Heart left ventricle (tissue), 16 donors: ENCODE results near the gene CFAP73. TPM values are rescaled to one million over a fixed set of nuclear protein-coding genes. Genes with fewer than 3 reads are reported as not detected.

ENCODE experiments used
- ATAC-seq, 4 donors: fragments of 200-7000 bp; cut with Tn5 transposase; one replicate each; pipeline ENCODE4 v1.9.1; 2020 to 2022; ENCODE audit warnings: moderate library complexity in 4 of 4, mild to moderate bottlenecking in 3 of 4, moderate number of reproducible peaks in 1 of 4
- DNase-seq, 5 donors: peaks; one replicate each; pipeline ENCODE4 v3.0.0-alpha.2; 2020
- H3K27ac ChIP-seq, 12 donors: fragments of 200-600 bp; sonication (generic) in 4 of 12; one replicate each; pipeline versions ENCODE4 v1.5.0 to v1.8.0; 2016 to 2022; ENCODE audit warnings: mild to moderate bottlenecking in 2 of 12
- H3K27me3 ChIP-seq, 9 donors: fragments of 200-600 bp; sonication (generic) in 2 of 9; one replicate each; pipeline versions ENCODE4 v1.5.1 to v1.8.0; 2016 to 2022; ENCODE audit warnings: mild to moderate bottlenecking in 3 of 9
- H3K36me3 ChIP-seq, 9 donors: fragments of 200-600 bp; sonication (generic) in 2 of 9; one replicate each; pipeline versions ENCODE4 v1.5.0 to v1.8.0; 2018 to 2022; ENCODE audit warnings: mild to moderate bottlenecking in 2 of 9
- H3K4me1 ChIP-seq, 12 donors: fragments of 200-600 bp; sonication (generic) in 4 of 12; one replicate each; pipeline versions ENCODE4 v1.5.0 to v1.8.0; 2016 to 2022; ENCODE audit warnings: mild to moderate bottlenecking in 3 of 12
- H3K4me3 ChIP-seq, 12 donors: fragments of 200-600 bp; sonication (generic) in 4 of 12; one replicate each; pipeline versions ENCODE4 v1.5.0 to v1.8.0; 2017 to 2022; ENCODE audit warnings: mild to moderate bottlenecking in 9 of 12, moderate library complexity in 4 of 12
- H3K9me3 ChIP-seq, 12 donors: fragments of 200-600 bp; sonication (generic) in 4 of 12; one replicate each; pipeline versions ENCODE4 v1.5.0 to v1.8.0; 2016 to 2022; ENCODE audit warnings: mild to moderate bottlenecking in 1 of 12
- POLR2A ChIP-seq, 2 donors: fragments of 450-650 bp; IDR thresholded peaks; one replicate each; pipeline ENCODE4 v1.6.1; 2017; ENCODE audit warnings: antibody characterized with exemption in 2 of 2, mild to moderate bottlenecking in 2 of 2, moderate library complexity in 2 of 2
- WGBS, 4 donors: extraction: QIAGEN DNeasy Blood & Tissue Kit in 2 of 4; methylation state at CpG; one replicate each; pipeline versions ENCODE4 v1.1.5 to v1.1.7; 2013 to 2018; 5-methylcytosine and 5-hydroxymethylcytosine counted together
- intact Hi-C, 10 donors: fragments of 100-400 bp; cut with DNase I; formaldehyde crosslinking; loops; one replicate each; pipeline versions ENCODE4 v1.11.1 to v1.14.2; 2022
- polyA plus RNA-seq, 2 donors: library from polyadenylated mRNA; stranded (reverse); fragments of 200-250 nt; gene quantifications; one replicate each; pipeline ENCODE4 v1.2.3, GENCODE V29; 2013
- total RNA-seq, 9 donors: library from RNA; depleted of rRNA in 2 of 9; stranded (reverse); fragments of >200 nt in 2 of 9; fragmentation: NEBNext Ultra II Directional in 3 of 9; extraction: Animal tissue kit (Norgen Biotek cat#: 25700) in 3 of 9; gene quantifications; one replicate each; pipeline versions ENCODE4 v1.1.0 to v1.2.4, GENCODE V29; 2016 to 2023
- TF ChIP-seq, protein P1 (sequence below), 12 donors: fragments of 200-600 bp; sonication (generic) in 4 of 12; IDR thresholded peaks; one replicate each; pipeline versions ENCODE4 v1.5.0 to v1.8.0; 2018 to 2022; ENCODE audit warnings: antibody characterized with exemption in 12 of 12, mild to moderate bottlenecking in 5 of 12
- donor health status: ischemic (EF 13 %, LVEDD 7.1; RV severe dilation, severe dysfunction).
- donor health status: healthy with polysubstance abuse.
- donor health status: DM: no; HTN: yes; CAD: no.
- donor health status: DM: no; HTN: no; CAD: no.
- donor health status: ischemic (EF 25% LVEDD 6.9; RV normal size, moderate dysfunction).
- donor health status: ischemic (EF 25% LVEDD 5.7; RV mildly dilated, moderate dysfunction).
- donor health status: healthy.
- donor health status: DM: yes; HTN: yes; CAD: no.
- donor health status: ischemic (EF 35%, LVEDD 5.7; RV mildly dilated, moderate dysfunction).
- donor health status: nonischemic (EF 11% LVEDD 7.7; RV severe dilation, severe dysfunction).
- donor health status: DM: yes; HTN: yes; CAD: no.
- donor health status: PGD.
- donor health status: ischemic (EF 29% LVEDD 5.4; RV normal size, mild dysfunction).
- donor health status: nonischemic (EF 23%, LVEDD 6.1; RV moderate dilation, normal function).

Gene CFAP73
- total and polyA plus RNA-seq, 11 donors = 0.04 to 0.11 TPM; not detected in 9

DNA sequence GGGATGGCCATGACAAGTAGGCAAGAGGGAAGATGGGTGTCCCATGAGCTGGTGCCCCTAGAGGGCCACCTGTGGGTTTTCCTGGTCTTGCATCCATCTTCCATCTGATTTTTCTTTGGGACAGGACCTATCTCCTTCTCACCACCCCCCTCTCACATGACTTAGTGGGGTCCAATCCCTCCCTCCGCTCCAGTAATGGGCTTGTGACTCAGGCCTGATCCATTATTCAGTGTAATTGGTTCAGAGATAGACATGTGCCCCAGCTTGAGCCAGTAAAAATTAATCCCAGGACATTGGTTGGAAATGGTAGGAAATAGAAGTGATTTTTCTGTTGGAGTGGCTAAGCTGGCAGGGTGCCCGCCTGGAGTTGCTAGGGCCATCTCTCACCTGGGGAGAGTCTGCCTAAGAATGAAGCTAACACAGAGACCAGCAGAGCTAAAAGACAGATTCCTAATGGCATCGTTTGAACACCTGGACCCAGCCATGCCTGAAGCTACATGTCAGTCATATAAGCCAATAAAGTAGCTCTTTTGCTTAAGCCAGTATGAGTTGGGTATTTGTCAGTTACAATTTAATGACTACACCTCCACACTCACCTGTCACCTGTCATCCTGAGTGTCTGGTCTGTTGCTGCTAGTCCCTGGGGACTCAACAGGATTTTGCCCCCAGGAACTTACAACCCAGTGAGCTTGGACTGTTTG, 28.7 kb upstream of the CFAP73 start:
- Histone ChIP-seq H3K27me3 (peaks cover 0 to 16% (median 0%) of the 10 kb centered on the region in 9 donors), H3K4me1 (no peaks in the 10 kb centered on the region), H3K4me3 (no peak overlapping the region), H3K9me3 (peaks cover 0 to 18% (median 0%) of the 10 kb centered on the region in 12 donors), H3K27ac (no peak overlapping the region), H3K36me3 (no peaks in the 10 kb centered on the region)
- no peak for ATAC-seq
- WGBS, 4 donors = 70 to 82% (median 75%) methylated on average over 3 of the region's 3 CpGs
- no peak for TF ChIP-seq POLR2A (IDR thresholded peaks at IDR 0.05)
- TF ChIP-seq, protein P1, sequence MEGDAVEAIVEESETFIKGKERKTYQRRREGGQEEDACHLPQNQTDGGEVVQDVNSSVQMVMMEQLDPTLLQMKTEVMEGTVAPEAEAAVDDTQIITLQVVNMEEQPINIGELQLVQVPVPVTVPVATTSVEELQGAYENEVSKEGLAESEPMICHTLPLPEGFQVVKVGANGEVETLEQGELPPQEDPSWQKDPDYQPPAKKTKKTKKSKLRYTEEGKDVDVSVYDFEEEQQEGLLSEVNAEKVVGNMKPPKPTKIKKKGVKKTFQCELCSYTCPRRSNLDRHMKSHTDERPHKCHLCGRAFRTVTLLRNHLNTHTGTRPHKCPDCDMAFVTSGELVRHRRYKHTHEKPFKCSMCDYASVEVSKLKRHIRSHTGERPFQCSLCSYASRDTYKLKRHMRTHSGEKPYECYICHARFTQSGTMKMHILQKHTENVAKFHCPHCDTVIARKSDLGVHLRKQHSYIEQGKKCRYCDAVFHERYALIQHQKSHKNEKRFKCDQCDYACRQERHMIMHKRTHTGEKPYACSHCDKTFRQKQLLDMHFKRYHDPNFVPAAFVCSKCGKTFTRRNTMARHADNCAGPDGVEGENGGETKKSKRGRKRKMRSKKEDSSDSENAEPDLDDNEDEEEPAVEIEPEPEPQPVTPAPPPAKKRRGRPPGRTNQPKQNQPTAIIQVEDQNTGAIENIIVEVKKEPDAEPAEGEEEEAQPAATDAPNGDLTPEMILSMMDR (IDR thresholded peaks at IDR 0.05) = no peak
- DNase-seq = no peak
- intact Hi-C loops = no loop called here

DNA sequence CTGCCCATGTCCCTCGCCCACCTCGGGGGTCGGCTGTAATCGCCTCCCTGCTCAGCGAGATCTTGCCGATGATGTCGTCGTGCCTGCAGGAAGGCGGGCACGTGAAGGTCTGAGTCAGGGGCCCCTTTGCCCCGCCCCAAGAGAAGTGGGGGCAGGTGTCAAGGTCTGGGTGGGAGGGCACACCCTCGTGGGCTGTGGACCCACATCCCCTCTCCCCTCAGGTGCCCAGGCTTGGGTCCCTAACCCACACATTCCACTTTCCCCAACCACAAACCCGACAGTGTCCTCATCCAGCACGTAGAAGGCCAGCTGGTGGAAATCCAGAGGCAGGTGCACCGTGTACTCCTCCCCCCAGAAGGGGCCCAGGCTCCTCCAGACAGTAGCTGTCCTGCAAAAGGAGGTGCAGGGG, 21.7 kb upstream of the CFAP73 start:
- Histone ChIP-seq H3K27ac (no peak overlapping the region), H3K4me1 (no peaks in the 10 kb centered on the region), H3K27me3 (peaks cover 0 to 22% (median 5%) of the 10 kb centered on the region in 9 donors), H3K36me3 (no peaks in the 10 kb centered on the region), H3K9me3 (peaks cover 0 to 10% (median 0%) of the 10 kb centered on the region in 12 donors), H3K4me3 (no peak overlapping the region)
- no peak for TF ChIP-seq POLR2A (IDR thresholded peaks at IDR 0.05)
- TF ChIP-seq, protein P1 (IDR thresholded peaks at IDR 0.05) = no peak
- 25 to 43% (median 37%) methylated on average over 15 of the region's 15 CpGs for WGBS, 4 donors
- ATAC-seq = no peak
- intact Hi-C loops = no loop called here
- DNase-seq = no peak

DNA sequence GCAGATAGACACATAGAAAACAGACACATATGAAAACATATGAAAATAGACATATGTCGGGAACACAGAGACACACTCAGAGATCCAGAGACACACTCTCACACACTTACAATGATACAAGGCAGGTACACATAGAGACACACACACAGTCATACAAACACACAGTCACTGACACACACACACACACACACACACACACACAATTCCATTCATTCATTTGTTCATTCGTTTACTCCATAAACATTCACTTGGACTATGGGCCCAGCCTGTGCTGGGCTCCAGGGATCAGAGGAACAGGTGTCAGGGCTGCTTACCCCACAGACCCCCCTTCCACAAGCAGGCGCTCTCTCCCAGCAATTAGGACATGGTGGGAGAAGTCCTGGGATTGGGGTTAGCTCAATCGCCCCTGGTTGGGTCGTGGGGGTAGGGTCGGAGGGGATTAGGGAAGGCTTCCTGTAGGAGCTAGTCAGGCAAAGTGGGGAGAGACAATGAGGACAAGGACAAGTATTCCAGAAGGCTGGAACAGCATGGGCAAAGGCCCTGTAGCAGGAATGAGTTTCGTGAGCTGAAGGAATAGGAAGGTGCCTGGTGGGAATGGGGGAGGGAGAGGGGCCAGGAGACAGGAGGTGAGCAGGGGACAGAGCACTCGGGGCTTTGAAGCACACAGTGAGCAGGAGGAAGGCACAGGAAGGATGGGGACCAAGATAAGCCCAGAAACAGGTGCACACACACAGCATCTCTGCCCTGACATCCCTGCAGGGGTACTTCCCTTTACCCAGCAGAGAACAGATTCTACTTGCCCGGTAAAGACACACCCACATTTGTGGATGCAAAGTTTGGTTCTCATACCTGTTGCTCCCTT, 20.5 kb upstream of the CFAP73 start:
- TF ChIP-seq, protein P1 (IDR thresholded peaks at IDR 0.05) = no peak
- no peak for TF ChIP-seq POLR2A (IDR thresholded peaks at IDR 0.05)
- H3K4me3 ChIP-seq = no peak overlapping the region
- H3K36me3 ChIP-seq = no peaks in the 10 kb centered on the region
- peaks cover 0 to 33% (median 7%) of the 10 kb centered on the region in 9 donors for H3K27me3 ChIP-seq
- no peak for DNase-seq
- no peak overlapping the region for H3K27ac ChIP-seq
- H3K9me3 ChIP-seq = peaks cover 0 to 2% (median 0%) of the 10 kb centered on the region in 12 donors
- H3K4me1 ChIP-seq = no peaks in the 10 kb centered on the region
- ATAC-seq = no peak
- intact Hi-C loops = no loop called here
- WGBS, 4 donors = 48 to 56% (median 52%) methylated on average over 9 of the region's 9 CpGs
